ENCODE data around the gene HSPA12B. TPM values are rescaled to one million over a fixed set of nuclear protein-coding genes. Genes with fewer than 3 reads are reported as not detected.

HSPA12B gene
- total RNA-seq, 6 donors from 2014 or later, result 18.4 to 53.7 (median 21.5) TPM

- Histone ChIP-seq H3K27ac (no peak overlapping the region), H3K9me3 (no peaks in the 10 kb centered on the region), H3K27me3 (no peaks in the 10 kb centered on the region), H3K4me3 (no peak overlapping the region), H3K36me3 (no peaks in the 10 kb centered on the region), H3K4me1 (no peaks in the 10 kb centered on the region)
- DNase-seq, result no peak
- TF ChIP-seq, protein P1, sequence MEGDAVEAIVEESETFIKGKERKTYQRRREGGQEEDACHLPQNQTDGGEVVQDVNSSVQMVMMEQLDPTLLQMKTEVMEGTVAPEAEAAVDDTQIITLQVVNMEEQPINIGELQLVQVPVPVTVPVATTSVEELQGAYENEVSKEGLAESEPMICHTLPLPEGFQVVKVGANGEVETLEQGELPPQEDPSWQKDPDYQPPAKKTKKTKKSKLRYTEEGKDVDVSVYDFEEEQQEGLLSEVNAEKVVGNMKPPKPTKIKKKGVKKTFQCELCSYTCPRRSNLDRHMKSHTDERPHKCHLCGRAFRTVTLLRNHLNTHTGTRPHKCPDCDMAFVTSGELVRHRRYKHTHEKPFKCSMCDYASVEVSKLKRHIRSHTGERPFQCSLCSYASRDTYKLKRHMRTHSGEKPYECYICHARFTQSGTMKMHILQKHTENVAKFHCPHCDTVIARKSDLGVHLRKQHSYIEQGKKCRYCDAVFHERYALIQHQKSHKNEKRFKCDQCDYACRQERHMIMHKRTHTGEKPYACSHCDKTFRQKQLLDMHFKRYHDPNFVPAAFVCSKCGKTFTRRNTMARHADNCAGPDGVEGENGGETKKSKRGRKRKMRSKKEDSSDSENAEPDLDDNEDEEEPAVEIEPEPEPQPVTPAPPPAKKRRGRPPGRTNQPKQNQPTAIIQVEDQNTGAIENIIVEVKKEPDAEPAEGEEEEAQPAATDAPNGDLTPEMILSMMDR (IDR thresholded peaks at IDR 0.05), result no peak
- 68 to 73% methylated on average over 5 of the region's 5 CpGs for WGBS, 2 donors
- no peak for ATAC-seq (ENCODE audit: low FRiP score in 2 of 2)
These were observed 28.4 kb upstream of the HSPA12B start for GRCh38 chr20:3704087-3704486.

GRCh38 chr20:3705491-3705969 is 27.0 kb upstream of the HSPA12B start:
- Histone ChIP-seq H3K27ac (no peak overlapping the region), H3K36me3 (no peaks in the 10 kb centered on the region), H3K27me3 (no peaks in the 10 kb centered on the region), H3K4me3 (no peak overlapping the region), H3K9me3 (no peaks in the 10 kb centered on the region), H3K4me1 (peaks cover 5 to 9% (median 6%) of the 10 kb centered on the region in 4 donors)
- no peak for TF ChIP-seq POLR2AphosphoS5 (IDR thresholded peaks at IDR 0.05)
- TF ChIP-seq POLR2A (IDR thresholded peaks at IDR 0.05), result no peak
- TF ChIP-seq EP300 (IDR thresholded peaks at IDR 0.05), result no peak
- TF ChIP-seq, protein P1 (IDR thresholded peaks at IDR 0.05), result no peak
- DNase-seq (no peak), ATAC-seq (ENCODE audit: low FRiP score in 2 of 2) (no peak)
- WGBS, 2 donors, result 71 to 95% methylated on average over 6 to 14 of the region's 14 CpGs

DNA sequence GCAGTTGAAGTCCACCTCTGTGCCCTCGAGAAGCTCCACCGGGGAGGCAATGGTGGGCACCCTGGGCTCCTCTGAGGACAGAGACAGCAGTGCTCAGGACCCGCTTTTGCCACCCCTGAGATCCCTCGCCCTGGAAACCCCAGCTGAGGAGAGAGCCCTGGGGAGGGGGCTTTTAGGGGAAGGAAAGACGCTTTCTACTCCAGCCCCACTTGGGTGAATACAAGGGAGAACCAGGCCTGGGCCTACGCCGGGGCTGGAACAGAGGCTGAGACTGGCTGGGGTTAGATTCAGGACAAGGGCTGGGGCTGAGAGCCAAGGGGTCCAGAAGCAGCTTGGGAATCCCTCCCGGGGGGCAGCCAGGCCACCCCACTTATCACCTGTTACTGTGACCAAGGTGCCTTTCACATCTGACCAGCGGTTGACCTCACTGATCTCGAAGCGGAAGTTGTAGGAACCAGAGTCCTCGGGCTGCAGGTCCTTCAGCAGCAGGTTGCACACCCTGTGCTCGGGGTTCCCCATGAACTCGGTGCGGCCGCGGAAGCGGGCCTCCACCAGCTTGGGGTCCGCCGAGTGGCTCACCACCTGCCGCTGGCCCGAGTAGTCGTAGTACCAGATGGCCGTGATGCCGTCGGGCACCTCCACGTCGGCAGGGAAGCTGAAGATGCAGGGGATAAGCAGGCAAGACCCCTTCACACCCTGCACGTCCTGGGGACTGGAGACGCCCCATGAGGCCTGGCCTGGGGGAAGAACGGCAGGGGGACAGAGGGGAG is 26.3 kb upstream of the HSPA12B start:
- DNase-seq (peak in 1 of 2 donors; percentile 82), ATAC-seq (ENCODE audit: low FRiP score in 2 of 2) (no peak)
- Histone ChIP-seq H3K4me3 (no peak overlapping the region), H3K36me3 (no peaks in the 10 kb centered on the region), H3K27me3 (no peaks in the 10 kb centered on the region), H3K9me3 (no peaks in the 10 kb centered on the region), H3K27ac (no peak overlapping the region), H3K4me1 (peaks cover 8 to 14% (median 11%) of the 10 kb centered on the region in 4 donors)
- TF ChIP-seq POLR2AphosphoS5 (IDR thresholded peaks at IDR 0.05) (no peak), EP300 (IDR thresholded peaks at IDR 0.05) (no peak), POLR2A (IDR thresholded peaks at IDR 0.05) (no peak)
- TF ChIP-seq, protein P1 (IDR thresholded peaks at IDR 0.05), result no peak
- WGBS, 2 donors, result 90 to 95% methylated on average over 19 to 31 of the region's 31 CpGs

DNA sequence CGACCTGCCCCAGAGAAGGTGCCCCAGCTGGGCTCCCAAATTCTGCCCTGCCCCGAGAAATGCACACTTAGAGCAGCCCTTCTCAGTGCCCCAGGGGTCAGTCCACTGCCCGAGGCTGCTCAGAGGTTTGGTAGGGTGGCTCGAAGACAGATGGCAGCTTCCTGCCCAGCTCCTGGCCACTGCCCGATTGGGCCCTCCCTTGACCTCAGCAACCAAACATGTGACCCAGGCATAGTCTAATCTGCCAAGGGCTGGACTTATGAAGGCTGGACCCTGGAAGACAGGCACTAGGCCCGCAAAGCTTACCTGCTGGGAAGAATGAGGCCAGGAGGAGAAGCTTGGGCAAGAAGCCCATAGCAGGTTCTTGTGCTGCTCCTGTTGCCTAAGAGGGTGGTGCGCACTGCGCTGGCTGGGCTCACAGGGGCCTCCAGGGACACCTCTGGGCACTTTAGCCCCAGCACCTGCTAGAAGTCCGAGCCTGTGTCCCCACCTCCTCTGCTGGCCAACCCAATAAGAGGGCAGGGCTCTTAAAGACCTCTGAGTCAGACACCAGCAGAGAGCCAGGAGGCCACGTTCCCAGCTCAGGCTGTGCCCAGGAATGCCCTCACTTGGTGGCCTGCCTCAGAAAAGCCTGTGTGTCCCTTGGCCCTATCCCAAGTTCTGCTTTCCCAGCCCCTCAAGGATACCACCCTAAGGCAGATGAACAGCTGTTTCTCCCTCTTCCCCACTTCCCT is 25.5 kb upstream of the HSPA12B start:
- WGBS, 2 donors, result 77 to 79% methylated on average over 7 to 10 of the region's 10 CpGs
- Histone ChIP-seq H3K27me3 (no peaks in the 10 kb centered on the region), H3K4me3 (no peak overlapping the region), H3K36me3 (no peaks in the 10 kb centered on the region), H3K4me1 (peaks cover 8 to 14% (median 11%) of the 10 kb centered on the region in 4 donors), H3K9me3 (no peaks in the 10 kb centered on the region), H3K27ac (no peak overlapping the region)
- TF ChIP-seq EP300 (IDR thresholded peaks at IDR 0.05) (no peak), POLR2A (IDR thresholded peaks at IDR 0.05) (no peak), POLR2AphosphoS5 (IDR thresholded peaks at IDR 0.05) (no peak)
- TF ChIP-seq, protein P1 (IDR thresholded peaks at IDR 0.05), result no peak
- peak in 1 of 2 donors; percentile 65 for DNase-seq
- ATAC-seq (ENCODE audit: low FRiP score in 2 of 2), result peak in 1 of 2 donors; percentile 5

Measured in upper lobe of left lung (tissue), 6 donors.